Activated naive CD4-positive, alpha-beta T cell treated with anti-CD3 and anti-CD28 coated beads, Interleukin-2, amount 50 U/mL, for 24 hours (primary cell): ENCODE results near the gene KIF14.
"Not testable (repeated sequence)": the region's sequence is repeated elsewhere in the genome, so short reads cannot be mapped to it uniquely, and the experiment has no call there.

ENCODE experiments used
- H3K27ac Mint-ChIP-seq: one replicate; pipeline ENCODE4 v1.8.0; 2021; ENCODE audit warnings: mild to moderate bottlenecking, mixed read lengths
- H3K27me3 Mint-ChIP-seq: one replicate; pipeline ENCODE4 v1.8.0; 2021; ENCODE audit warnings: mixed read lengths
- H3K36me3 Mint-ChIP-seq: one replicate; pipeline ENCODE4 v1.8.0; 2021; ENCODE audit warnings: mixed read lengths
- H3K4me1 Mint-ChIP-seq: one replicate; pipeline ENCODE4 v1.8.0; 2021; ENCODE audit warnings: mixed read lengths
- H3K4me3 Mint-ChIP-seq: one replicate; pipeline ENCODE4 v1.8.0; 2021; ENCODE audit warnings: mild to moderate bottlenecking, mixed read lengths
- H3K9me3 Mint-ChIP-seq: one replicate; pipeline ENCODE4 v1.8.0; 2021; ENCODE audit warnings: mixed read lengths

KIF14 gene

DNA sequence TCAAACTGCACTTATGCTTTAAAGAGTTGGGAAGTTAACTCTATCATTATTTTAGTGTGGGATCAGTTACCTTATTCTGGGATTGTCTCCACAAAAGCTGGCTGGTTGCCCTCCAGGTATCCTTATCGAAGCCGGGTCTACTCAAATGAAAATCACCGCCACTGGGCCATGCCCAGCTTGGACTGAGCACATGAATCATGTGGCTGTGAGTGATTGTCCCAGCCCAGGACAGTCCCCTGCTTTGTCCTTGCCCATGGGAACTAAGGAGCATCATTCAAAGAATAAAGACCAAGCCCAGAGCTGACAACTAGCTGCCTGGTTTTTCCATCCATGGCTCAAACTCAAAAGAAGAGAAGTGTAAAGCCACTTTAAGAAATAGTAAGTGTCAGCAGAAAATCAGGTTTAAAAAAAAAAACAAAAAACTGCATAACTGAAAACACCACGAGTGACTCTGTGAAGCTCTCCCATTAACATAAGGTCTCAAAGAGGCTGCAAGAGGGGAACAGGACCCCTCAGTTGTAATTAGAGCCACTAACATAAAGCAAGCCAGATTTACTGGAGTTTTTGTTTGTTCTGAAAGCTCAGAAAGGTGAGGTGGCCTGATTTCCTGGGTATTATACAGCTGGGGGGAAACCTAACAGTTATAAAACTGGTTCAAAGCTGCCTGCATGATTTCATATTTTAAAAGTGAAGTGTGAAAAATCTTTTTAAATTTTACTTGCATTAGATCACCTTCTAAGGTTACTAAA, 91.5 kb downstream of the KIF14 start:
- no peaks in the 10 kb centered on the region for H3K9me3 Mint-ChIP-seq
- H3K27me3 Mint-ChIP-seq: no peaks in the 10 kb centered on the region
- H3K4me3 Mint-ChIP-seq: no peak overlapping the region
- peaks cover 30% of the 10 kb centered on the region for H3K4me1 Mint-ChIP-seq
- H3K36me3 Mint-ChIP-seq: no peaks in the 10 kb centered on the region
- peak overlapping the region; percentile 41 for H3K27ac Mint-ChIP-seq

DNA sequence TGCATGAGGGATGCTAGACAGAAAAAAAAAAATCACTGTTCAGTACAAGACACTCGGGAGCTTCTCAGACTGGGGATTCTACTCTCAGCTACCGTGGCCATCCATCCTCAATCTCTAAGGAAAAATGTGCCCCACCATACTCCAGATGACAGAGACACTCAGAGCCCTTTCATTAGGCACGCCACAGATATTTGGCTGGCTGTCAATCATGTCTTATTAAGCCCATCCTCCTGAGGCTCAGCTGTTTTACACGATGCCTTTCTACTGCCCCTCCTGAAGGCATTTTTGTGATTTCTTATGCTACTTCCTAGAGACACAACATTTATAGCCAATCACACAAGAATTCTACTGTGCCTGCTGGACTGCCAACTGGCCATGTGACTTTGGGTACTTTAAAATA, 92.9 kb downstream of the KIF14 start:
- Mint-ChIP-seq H3K4me3 (no peak overlapping the region), H3K4me1 (peaks cover 28% of the 10 kb centered on the region), H3K27me3 (no peaks in the 10 kb centered on the region), H3K27ac (no peak overlapping the region), H3K36me3 (no peaks in the 10 kb centered on the region), H3K9me3 (no peaks in the 10 kb centered on the region)

DNA sequence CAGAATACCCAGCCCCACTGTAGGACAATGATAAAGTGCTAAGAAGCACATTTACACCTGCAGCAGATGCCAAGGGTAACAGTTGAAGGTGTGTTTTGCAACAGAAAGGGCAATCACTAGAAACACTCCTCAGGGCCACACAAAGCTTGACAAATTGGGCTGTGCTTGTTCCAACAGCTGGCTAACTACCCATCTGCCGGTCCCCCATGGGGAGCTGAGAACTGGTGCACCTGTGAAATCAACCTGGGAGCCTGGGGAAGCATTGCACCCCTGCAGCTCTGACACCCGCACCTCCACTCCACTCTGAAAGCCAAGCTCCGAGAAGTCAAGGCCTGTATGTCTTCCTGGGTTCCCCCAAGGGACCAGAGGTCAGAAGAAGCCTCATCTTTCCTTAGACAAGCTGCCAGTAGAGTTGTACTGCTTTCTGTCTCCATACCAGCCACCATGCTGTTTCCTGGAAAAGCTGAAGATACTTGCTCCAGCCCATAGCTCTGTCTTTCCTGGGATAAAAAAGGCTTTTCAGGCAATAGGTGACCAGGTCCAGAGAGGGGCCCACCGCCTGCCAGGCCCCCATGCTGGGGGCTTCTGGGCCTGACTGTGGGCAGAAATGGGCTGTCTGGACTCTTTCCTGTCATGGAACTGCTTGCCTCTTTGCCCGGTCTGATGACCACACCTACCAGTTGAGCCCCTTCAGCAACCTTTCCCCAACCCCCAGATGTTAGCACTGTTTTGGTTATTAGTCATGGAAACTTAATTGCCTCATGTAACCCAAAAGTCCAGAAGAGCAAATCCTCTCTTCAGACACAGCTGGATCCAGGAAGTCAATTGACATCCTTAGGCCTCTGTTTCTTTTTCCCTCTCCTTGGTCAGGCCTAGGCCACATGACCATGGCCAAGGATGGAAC, 93.6 kb downstream of the KIF14 start:
- H3K36me3 Mint-ChIP-seq: no peaks in the 10 kb centered on the region
- no peaks in the 10 kb centered on the region for H3K9me3 Mint-ChIP-seq
- H3K4me3 Mint-ChIP-seq: no peak overlapping the region

DNA sequence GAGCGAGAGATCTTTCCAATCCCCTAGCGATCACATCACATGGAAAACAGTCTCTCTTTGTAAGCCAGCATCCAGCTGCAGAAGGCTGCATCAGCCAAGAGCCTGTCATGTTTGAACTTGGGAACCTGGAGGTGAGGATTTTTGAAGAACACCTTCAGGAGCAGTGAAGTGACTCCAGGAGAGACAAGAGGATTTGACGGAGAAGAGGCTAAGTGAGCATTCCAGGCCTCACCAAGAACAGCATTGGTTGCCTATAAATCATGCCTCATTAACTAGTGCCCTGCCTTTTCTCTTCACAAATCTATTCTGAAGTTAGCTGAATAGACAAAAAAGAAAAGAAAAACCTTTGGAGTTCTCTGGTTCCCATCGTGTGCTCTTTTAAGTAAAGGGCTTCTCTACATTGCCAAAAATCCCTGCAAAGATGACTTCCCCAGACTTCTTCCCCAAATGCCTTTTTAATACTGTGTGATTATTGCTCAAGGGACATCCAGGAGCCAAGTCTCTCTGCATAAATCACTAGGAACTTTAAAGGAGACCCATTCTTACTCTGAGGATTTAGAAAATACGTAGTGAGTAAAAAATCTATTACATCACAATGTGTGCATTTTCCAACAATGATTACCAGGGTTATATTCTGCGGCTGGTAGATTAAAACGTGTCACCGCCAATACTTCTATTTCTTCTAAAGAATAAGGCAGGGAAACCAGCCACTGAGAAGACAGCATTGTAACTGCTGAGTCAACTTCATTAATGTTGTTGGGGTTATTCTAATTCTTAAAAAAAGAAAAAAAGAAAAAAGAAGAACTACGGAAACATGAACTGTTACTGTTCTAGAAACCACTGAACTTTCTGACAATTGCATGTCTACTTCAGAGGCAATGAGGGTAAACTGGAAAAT, 95.2 kb downstream of the KIF14 start:
- H3K27ac Mint-ChIP-seq: no peak overlapping the region
- no peaks in the 10 kb centered on the region for H3K9me3 Mint-ChIP-seq
- no peak overlapping the region for H3K4me3 Mint-ChIP-seq
- H3K27me3 Mint-ChIP-seq: no peaks in the 10 kb centered on the region
- H3K36me3 Mint-ChIP-seq: no peaks in the 10 kb centered on the region
- peaks cover 16% of the 10 kb centered on the region for H3K4me1 Mint-ChIP-seq

More for the DNA sequence above, 93.6 kb downstream of the KIF14 start:
- Mint-ChIP-seq H3K4me1 (peaks cover 27% of the 10 kb centered on the region), H3K27ac (peak overlapping the region; percentile 23), H3K27me3 (no peaks in the 10 kb centered on the region)

DNA sequence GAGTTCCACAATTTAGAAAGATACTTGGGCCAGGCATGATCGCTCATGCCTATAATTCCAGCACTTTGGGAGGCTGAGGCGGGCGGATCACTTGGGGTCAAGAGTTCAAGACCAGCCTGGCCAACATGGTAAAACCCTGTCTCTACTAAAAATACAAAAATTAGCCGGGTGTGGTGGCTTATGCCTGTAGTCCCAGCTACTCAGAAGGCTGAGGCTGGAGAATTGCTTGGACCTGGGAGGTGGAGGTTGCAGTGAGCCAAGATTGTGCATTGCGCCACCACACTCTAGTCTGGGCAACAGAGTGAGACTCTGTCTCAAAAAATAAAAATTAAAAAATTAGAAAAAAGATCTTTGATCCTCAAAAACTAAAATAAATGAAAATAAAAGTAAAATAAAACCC, 96.0 kb downstream of the KIF14 start:
- H3K4me3 Mint-ChIP-seq, H3K4me1 Mint-ChIP-seq, H3K27me3 Mint-ChIP-seq, H3K9me3 Mint-ChIP-seq, H3K27ac Mint-ChIP-seq, H3K36me3 Mint-ChIP-seq: not testable (repeated sequence)

DNA sequence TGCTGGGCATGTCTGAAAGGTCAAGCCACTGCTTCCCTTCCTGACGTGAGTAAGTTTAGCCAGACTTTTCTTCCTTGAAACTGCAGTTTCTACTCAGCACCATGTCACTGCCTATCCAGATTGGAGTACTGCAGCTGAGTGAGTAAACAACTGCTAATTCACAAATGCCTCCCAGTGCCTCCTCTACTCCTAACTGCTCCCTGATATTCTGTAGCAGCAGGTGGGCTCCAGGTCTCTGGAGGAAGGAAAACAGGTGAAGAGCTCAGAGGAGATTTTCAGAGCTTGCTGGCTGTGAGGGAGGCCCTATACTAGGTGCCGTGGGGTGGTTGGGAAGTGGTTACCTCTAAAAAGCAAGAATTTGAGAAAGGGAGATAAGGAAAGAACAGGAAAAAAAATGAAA, 96.5 kb downstream of the KIF14 start:
- peaks cover 5% of the 10 kb centered on the region for H3K4me1 Mint-ChIP-seq
- no peaks in the 10 kb centered on the region for H3K27me3 Mint-ChIP-seq
- H3K27ac Mint-ChIP-seq: no peak overlapping the region
- no peaks in the 10 kb centered on the region for H3K9me3 Mint-ChIP-seq
- no peaks in the 10 kb centered on the region for H3K36me3 Mint-ChIP-seq
- no peak overlapping the region for H3K4me3 Mint-ChIP-seq

DNA sequence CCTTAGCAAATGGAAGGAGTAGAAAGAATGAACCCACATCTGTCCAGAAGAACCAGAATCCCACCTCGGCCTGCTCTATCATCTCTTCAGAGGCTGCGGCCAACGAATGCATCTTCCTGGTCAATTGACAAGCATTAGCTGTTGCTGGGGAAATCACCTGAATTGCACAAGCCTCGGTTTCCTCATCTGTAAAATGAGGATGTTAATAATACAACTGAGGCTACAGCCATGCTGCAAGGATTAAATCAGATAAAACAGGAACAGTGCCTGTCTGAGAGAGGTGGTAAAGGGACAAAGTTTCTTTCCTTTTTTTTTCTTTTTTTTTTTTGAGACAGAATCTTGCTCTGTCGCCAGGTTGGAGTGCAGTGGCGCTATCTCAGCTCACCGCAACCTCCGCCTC, 99.8 kb downstream of the KIF14 start:
- Mint-ChIP-seq H3K9me3 (no peaks in the 10 kb centered on the region), H3K4me3 (no peak overlapping the region), H3K27ac (no peak overlapping the region), H3K27me3 (no peaks in the 10 kb centered on the region), H3K4me1 (no peaks in the 10 kb centered on the region), H3K36me3 (no peaks in the 10 kb centered on the region)

DNA sequence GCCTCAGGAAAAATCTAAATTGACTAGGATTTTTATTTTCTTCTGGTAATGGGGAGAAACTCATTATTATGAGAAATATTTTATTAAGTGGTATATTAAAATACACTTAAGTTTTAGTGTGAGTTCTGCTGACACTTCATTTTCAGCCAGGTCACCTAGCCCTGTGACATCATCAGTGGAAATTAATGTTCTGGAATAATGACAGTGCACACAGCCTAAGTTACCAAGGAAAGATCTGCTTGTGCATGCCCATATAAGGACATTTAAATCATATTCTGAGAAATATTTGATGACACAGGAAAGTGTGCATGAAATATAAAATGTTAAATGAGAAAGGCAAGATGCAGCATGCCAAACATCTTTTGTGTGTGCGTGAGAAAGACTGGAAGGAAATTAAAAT, 102.0 kb downstream of the KIF14 start:
- no peak overlapping the region for H3K27ac Mint-ChIP-seq
- H3K27me3 Mint-ChIP-seq: no peaks in the 10 kb centered on the region
- no peak overlapping the region for H3K4me3 Mint-ChIP-seq
- H3K36me3 Mint-ChIP-seq: no peaks in the 10 kb centered on the region
- no peaks in the 10 kb centered on the region for H3K4me1 Mint-ChIP-seq
- no peaks in the 10 kb centered on the region for H3K9me3 Mint-ChIP-seq

DNA sequence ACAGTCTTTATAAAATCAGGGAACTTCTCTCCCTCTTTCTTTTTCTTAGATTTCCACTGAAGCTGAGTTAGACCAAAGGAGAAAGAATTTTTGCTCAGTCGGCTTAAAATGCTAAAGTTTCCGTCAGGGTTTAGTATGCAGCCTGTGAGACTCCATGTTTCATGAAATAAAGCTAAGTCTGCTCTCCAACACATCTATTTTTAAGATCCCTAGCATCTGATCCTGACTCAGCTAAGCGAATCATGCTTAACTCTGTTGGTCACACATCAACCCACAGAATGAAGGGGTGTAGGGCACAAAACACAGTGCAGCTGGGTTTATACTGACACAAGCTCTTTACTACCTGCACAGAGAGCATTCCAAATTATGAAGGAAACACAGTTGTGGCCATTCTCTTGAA, 108.4 kb downstream of the KIF14 start:
- Mint-ChIP-seq H3K27ac (no peak overlapping the region), H3K9me3 (no peaks in the 10 kb centered on the region), H3K4me1 (no peaks in the 10 kb centered on the region), H3K27me3 (peaks cover 2% of the 10 kb centered on the region), H3K4me3 (no peak overlapping the region), H3K36me3 (no peaks in the 10 kb centered on the region)

DNA sequence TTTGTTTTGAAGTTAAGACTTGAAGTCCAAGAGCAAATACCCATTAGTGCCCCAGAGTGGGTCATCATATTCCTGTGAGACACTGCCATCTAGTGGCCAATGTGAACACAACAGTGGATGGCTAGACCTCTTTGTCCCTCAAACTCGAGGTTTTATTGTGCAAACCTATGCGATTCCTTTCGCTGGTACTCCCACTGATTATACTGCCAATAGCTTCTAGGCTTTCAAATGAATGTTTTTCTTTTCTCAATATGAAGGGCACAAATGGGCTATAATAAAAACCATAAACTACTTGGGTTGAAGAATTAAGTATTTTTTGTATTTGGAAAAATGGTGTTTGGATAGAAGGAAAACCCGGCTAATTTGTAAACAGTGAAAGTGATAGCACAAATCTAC, 110.3 kb downstream of the KIF14 start:
- peaks cover 2% of the 10 kb centered on the region for H3K27me3 Mint-ChIP-seq

DNA sequence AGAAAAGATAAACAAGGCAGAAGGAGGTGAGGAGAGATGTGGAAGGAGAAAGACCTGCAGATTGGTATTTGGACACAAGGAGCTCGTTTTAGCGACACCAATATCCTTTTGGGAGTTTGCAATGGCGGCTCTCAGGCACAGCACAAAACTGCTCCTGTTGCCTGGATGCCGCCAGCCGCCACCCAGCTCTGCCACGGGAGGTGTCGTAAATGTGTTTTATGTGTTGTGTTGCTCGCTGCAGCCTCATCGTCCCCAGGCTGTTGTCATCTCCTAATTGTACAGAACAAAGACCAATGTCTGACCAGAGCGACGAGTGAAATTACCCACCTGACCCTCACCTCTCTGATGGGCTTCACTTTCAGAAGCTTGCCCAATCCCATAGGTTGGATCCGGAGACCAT, 114.1 kb downstream of the KIF14 start:
- H3K27me3 Mint-ChIP-seq: peaks cover 5% of the 10 kb centered on the region

More for the DNA sequence above, 110.3 kb downstream of the KIF14 start:
- Mint-ChIP-seq H3K4me1 (no peaks in the 10 kb centered on the region), H3K27ac (no peak overlapping the region), H3K4me3 (no peak overlapping the region), H3K9me3 (no peaks in the 10 kb centered on the region), H3K36me3 (no peaks in the 10 kb centered on the region)

DNA sequence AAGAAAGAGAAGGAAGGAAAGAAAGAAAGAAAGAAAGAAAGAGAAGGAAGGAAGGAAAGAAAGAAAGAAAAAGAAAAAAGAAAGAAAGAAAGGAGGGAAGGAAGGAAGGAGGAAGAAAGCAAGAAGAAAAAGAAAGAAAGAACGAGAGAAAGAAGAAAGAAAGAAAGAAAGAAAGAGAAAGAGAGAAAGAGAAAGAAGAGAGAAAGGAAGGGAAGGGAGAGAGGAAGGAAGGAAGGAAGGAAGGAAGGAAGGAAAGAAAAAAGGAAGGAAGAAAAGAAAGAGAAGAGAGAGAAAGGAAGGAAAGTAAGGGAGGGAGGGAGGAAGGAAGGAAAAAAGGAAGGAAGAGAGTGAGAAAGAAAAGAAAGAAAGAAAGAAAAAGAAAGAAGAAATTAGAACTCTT, 115.3 kb downstream of the KIF14 start:
- Mint-ChIP-seq H3K9me3 (no peaks in the 10 kb centered on the region), H3K4me3 (no peak overlapping the region), H3K4me1 (no peaks in the 10 kb centered on the region), H3K36me3 (no peaks in the 10 kb centered on the region), H3K27me3 (peaks cover 3% of the 10 kb centered on the region), H3K27ac (no peak overlapping the region)

More for the DNA sequence above, 114.1 kb downstream of the KIF14 start:
- Mint-ChIP-seq H3K36me3 (no peaks in the 10 kb centered on the region), H3K4me1 (no peaks in the 10 kb centered on the region), H3K27ac (no peak overlapping the region), H3K9me3 (no peaks in the 10 kb centered on the region), H3K4me3 (no peak overlapping the region)
